RWPE1 (cell line): ENCODE measurements around the gene MTHFSD.

Source experiments
- CTCF ChIA-PET: fragments of 350-600 bp; sonication (Branson Sonifier 250); formaldehyde crosslinking; extraction: SDS; loops from one replicate; lab custom pipeline; 2021; lab: Yijun Ruan, JAX
- POLR2A ChIA-PET: fragments of 400-600 bp; formaldehyde crosslinking; extraction: SDS; loops from one replicate; lab custom pipeline; 2020; ENCODE audit warnings: antibody characterized with exemption; ENCODE audit not compliant: low non-redundant PET; lab: Yijun Ruan, JAX
- DNase-seq: peaks from one replicate; pipeline ENCODE4 v3.0.0; 2012; ENCODE audit warnings: low spot score
- H3K27ac ChIP-seq: fragments of 450-650 bp; 2 replicates; pipeline ENCODE4 v1.5.1; 2017
- CTCF ChIP-seq: fragments of 450-650 bp; conservative IDR thresholded peaks from 2 replicates; pipeline ENCODE4 v1.5.1; 2017; ENCODE audit warnings: low read depth, mild to moderate bottlenecking

The MTHFSD gene

GRCh38 chr16:86531641-86532525 lies 23.2 kb downstream of the MTHFSD start:
- no peak for DNase-seq
- TF ChIP-seq CTCF = no peak
- ChIA-PET POLR2A (no interaction called here), CTCF (interaction anchor here (0.6 to 1.1 kb wide), 2 partner anchors 14 to 1340 kb away, joined by 3 read pairs; no protein-coding TSS in a partner anchor)
- no peak overlapping the region for H3K27ac ChIP-seq

DNA sequence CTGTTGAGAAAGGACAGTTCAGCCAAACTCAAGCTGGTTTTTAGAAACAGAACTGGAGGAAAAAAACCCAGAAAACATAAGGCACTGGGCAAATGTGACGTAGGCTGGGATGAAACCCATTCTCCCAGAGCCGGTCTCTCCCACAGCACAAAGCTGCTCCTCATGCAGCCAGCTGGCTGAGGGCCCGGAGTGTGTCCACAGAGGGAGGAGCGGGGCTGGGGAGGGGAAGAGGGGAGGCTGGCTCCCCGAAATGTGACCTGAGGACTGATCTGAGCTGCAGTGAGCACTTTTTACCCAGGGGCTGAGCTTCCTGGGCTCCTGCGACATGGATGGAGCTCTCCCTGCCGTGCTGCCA lies 23.9 kb downstream of the MTHFSD start:
- DNase-seq = no peak
- no peak for TF ChIP-seq CTCF
- no peak overlapping the region for H3K27ac ChIP-seq
- ChIA-PET POLR2A (no interaction called here), CTCF (interaction anchor here (1.1 kb wide), 1 partner anchor 13 kb away, joined by 3 read pairs; no protein-coding TSS in a partner anchor)

GRCh38 chr16:86530251-86531190 lies 24.5 kb downstream of the MTHFSD start:
- ChIA-PET CTCF (interaction anchor here (1.1 to 1.3 kb wide), 2 partner anchors 13 kb away, joined by 3 to 5 read pairs; no protein-coding TSS in a partner anchor), POLR2A (no interaction called here)
- H3K27ac ChIP-seq = no peak overlapping the region
- TF ChIP-seq CTCF = no peak
- no peak for DNase-seq

DNA sequence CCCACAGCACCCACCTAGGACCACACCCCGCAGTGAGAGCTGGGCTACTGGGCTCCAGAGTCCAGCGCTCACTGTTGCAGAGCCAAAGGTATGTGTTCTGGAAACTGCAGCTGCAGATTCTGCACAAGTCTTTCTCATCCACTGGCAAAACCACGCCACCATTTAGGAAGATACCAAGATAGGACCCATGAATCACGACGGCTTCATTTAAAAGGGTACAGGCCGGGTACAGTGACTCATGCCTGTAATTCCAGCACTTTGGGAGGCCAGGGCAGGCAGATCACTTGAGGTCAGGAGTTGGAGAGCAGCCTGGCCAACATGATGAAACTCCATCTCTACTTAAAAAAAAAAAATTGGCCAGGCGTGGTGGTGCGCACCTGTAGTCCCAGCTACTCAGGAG lies 25.9 kb downstream of the MTHFSD start:
- DNase-seq = no peak
- ChIA-PET POLR2A (no interaction called here), CTCF (interaction anchor here (1.3 kb wide), 1 partner anchor 11 kb away, joined by 5 read pairs; no protein-coding TSS in a partner anchor)
- TF ChIP-seq CTCF = no peak
- H3K27ac ChIP-seq = no peak overlapping the region

- no peak overlapping the region for H3K27ac ChIP-seq
- DNase-seq = no peak
- TF ChIP-seq CTCF = no peak
- ChIA-PET POLR2A (no interaction called here), CTCF (no interaction called here)
Observed at GRCh38 chr16:86528061-86528929, 26.7 kb downstream of the MTHFSD start.
